Endothelial cell of umbilical vein (primary cell): ENCODE results near the gene OST4. TPM values are rescaled to one million over a fixed set of nuclear protein-coding genes. Genes with fewer than 3 reads are reported as not detected.

Source experiments
- BruUV-seq: library from RNA; stranded (reverse); fragments of 400-500 nt; replicated peaks from 2 replicates; lab custom pipeline; 2021; lab: Mats Ljungman, UMichigan
- CTCF ChIA-PET: fragments of 300-600, 350-600 bp; sonication (Branson Sonifier 250); formaldehyde crosslinking; loops from one replicate; lab custom pipeline; 2021; ENCODE audit warnings: antibody characterized with exemption, inconsistent platforms; lab: Charles Lee
- POLR2A ChIA-PET: fragments of 300-600, 350-600 bp; sonication (Branson Sonifier 250); formaldehyde crosslinking; loops from one replicate; lab custom pipeline; 2021; ENCODE audit warnings: antibody characterized with exemption, inconsistent platforms; lab: Charles Lee
- DNase-seq: peaks from one replicate; pipeline ENCODE4 v3.0.0-alpha.2; 2011; ENCODE audit warnings: low read depth, low spot score
- FAIRE-seq: peaks from 2 replicates; lab custom pipeline; 2011; peaks lifted over from hg19 to GRCh38; lab: Jason Lieb, UNC
- H2AFZ ChIP-seq: 2 replicates; pipeline ENCODE4 v1.6.0; 2012; ENCODE audit warnings: low read depth, low read length, control low read depth, inconsistent platforms
- H3K27ac ChIP-seq: 2 replicates; pipeline ENCODE4 v1.5.1; 2011; ENCODE audit warnings: low read depth, mild to moderate bottlenecking, control low read depth, low read length, moderate library complexity; ENCODE audit not compliant: insufficient read depth
- H3K27me3 ChIP-seq, 2 experiments: 2 replicates each; pipeline versions ENCODE4 v1.6.0 to v1.6.1; 2011; ENCODE audit warnings: low read length in 2 of 2, mixed read lengths in 1 of 2; ENCODE audit not compliant: control insufficient read depth in 2 of 2, insufficient read depth in 2 of 2
- H3K36me3 ChIP-seq, 2 experiments: 2 replicates in 1 of 2; 3 replicates in 1 of 2; pipeline ENCODE4 v1.5.1; 2011; ENCODE audit warnings: low read length in 2 of 2, mild to moderate bottlenecking in 1 of 2, moderate library complexity in 1 of 2; ENCODE audit not compliant: control insufficient read depth in 2 of 2, insufficient read depth in 2 of 2; ENCODE audit errors: extremely low read depth in 1 of 2
- H3K4me1 ChIP-seq: 3 replicates; pipeline ENCODE4 v1.5.1; 2011; ENCODE audit warnings: mild to moderate bottlenecking, low read length; ENCODE audit not compliant: control insufficient read depth, insufficient read depth; ENCODE audit errors: extremely low read depth
- H3K4me2 ChIP-seq: 2 replicates; pipeline ENCODE4 v1.6.1; 2011; ENCODE audit warnings: low read length, control low read depth, mixed read lengths; ENCODE audit not compliant: insufficient read depth
- H3K4me3 ChIP-seq, 3 experiments: fragments of 200-600 bp in 1 of 3; sonication (generic), shearing (Covaris generic) in 1 of 3; replicated peaks in 1 of 3; 2 replicates each; pipeline ENCODE4 v1.5.1; 2011 to 2016; ENCODE audit warnings: control low read depth in 3 of 3, low read length in 3 of 3, mild to moderate bottlenecking in 2 of 3, inconsistent platforms in 1 of 3, low read depth in 1 of 3, moderate library complexity in 1 of 3; ENCODE audit not compliant: insufficient read depth in 1 of 3
- H3K79me2 ChIP-seq: 2 replicates; pipeline ENCODE4 v1.6.0; 2012; ENCODE audit warnings: low read length, inconsistent platforms; ENCODE audit not compliant: control insufficient read depth, insufficient read depth
- H3K9ac ChIP-seq: replicated peaks from 2 replicates; pipeline ENCODE3; 2011; ENCODE audit warnings: low read length, control low read depth; ENCODE audit not compliant: insufficient read depth; ENCODE audit errors: extremely low read depth
- H3K9me1 ChIP-seq: replicated peaks from 3 replicates; pipeline ENCODE4 v1.6.0; 2011; ENCODE audit warnings: mild to moderate bottlenecking, low read length; ENCODE audit not compliant: control insufficient read depth, insufficient read depth; ENCODE audit errors: extremely low read depth
- H3K9me3 ChIP-seq: replicated peaks from 2 replicates; pipeline ENCODE4 v1.5.1; 2012; ENCODE audit warnings: low read length, inconsistent platforms; ENCODE audit not compliant: control insufficient read depth, insufficient read depth
- H4K20me1 ChIP-seq: replicated peaks from 2 replicates; pipeline ENCODE3; 2011; ENCODE audit warnings: mild to moderate bottlenecking, low read length; ENCODE audit not compliant: control insufficient read depth, insufficient read depth; ENCODE audit errors: extremely low read depth
- CTCF ChIP-seq, 2 donors: IDR thresholded peaks; 1 replicate in 1 of 2; 2 replicates in 1 of 2; pipeline ENCODE4 v1.5.1; 2011; ENCODE audit warnings: low read length in 2 of 2, mild to moderate bottlenecking in 2 of 2, moderate library complexity in 2 of 2, control low read depth in 1 of 2, inconsistent platforms in 1 of 2, low read depth in 1 of 2; ENCODE audit not compliant: insufficient read depth in 1 of 2; ENCODE audit errors: extremely low read depth in 1 of 2
- EZH2 ChIP-seq: IDR thresholded peaks from 2 replicates; pipeline ENCODE4 v1.6.1; 2012; ENCODE audit warnings: borderline replicate concordance, low read depth, mild to moderate bottlenecking, moderate library complexity, low read length, inconsistent platforms; ENCODE audit not compliant: severe bottlenecking
- FOS ChIP-seq: IDR thresholded peaks from 2 replicates; pipeline ENCODE4 v1.6.1; 2011; ENCODE audit warnings: mild to moderate bottlenecking, low read length, moderate library complexity, borderline replicate concordance; ENCODE audit not compliant: insufficient read depth
- GATA2 ChIP-seq: IDR thresholded peaks from 2 replicates; pipeline ENCODE4 v1.7.0; 2011; ENCODE audit warnings: low read depth, mild to moderate bottlenecking, moderate library complexity, mixed read lengths, low read length; ENCODE audit not compliant: insufficient read length, insufficient read depth
- JUN ChIP-seq: IDR thresholded peaks from 2 replicates; pipeline ENCODE4 v1.6.1; 2011; ENCODE audit warnings: borderline replicate concordance, low read depth; ENCODE audit not compliant: insufficient read length, insufficient read depth
- MAX ChIP-seq: IDR thresholded peaks from 2 replicates; pipeline ENCODE4 v1.6.1; 2011; ENCODE audit not compliant: insufficient read depth, insufficient read length
- MYC ChIP-seq: IDR thresholded peaks from one replicate; pipeline ENCODE4 v1.6.1; 2011; ENCODE audit warnings: mild to moderate bottlenecking, low read depth, low read length
- POLR2A ChIP-seq: IDR thresholded peaks from 2 replicates; pipeline ENCODE4 v1.6.1; 2012; ENCODE audit warnings: low read depth, mild to moderate bottlenecking, control low read depth, low read length
- POLR2AphosphoS5 ChIP-seq: IDR thresholded peaks from 2 replicates; pipeline ENCODE4 v1.6.1; 2012; ENCODE audit warnings: low read depth, mild to moderate bottlenecking, control low read depth, low read length, moderate library complexity; ENCODE audit not compliant: insufficient read depth
- dilution Hi-C: fragments of 300-500 bp; cut with MboI; formaldehyde crosslinking; loops from one replicate; pipeline ENCODE4 v1.15.0; 2019; ENCODE audit warnings: low sequenced_read_pairs; ENCODE audit not compliant: extremely low pct_ligation_motif_present
- intact Hi-C: fragments of 100-400 bp; cut with micrococcal nuclease; formaldehyde crosslinking; loops from one replicate; pipeline ENCODE4 v1.10.0; 2022
- polyA plus RNA-seq, 4 experiments: library from polyadenylated mRNA; depleted of rRNA in 3 of 4; stranded (reverse) in 3 of 4; unstranded in 1 of 4; fragments of >200 nt; gene quantifications; 2 replicates each; pipeline versions ENCODE4 v1.2.1 to v1.2.3, GENCODE V29; 2011 to 2012; ENCODE audit warnings: missing spikeins in 1 of 4
- total RNA-seq: library from RNA; stranded (reverse); gene quantifications from 2 replicates; pipeline ENCODE4 v1.2.3, GENCODE V29; 2021

OST4 gene
- total and polyA plus RNA-seq, 2 donors (not counting 3 experiments of a cell fraction or from before 2014, with no cell fraction given), result 415 to 1,189 TPM

GRCh38 chr2:27053776-27054175 lies 17.7 kb downstream of the OST4 start:
- no peaks in the 10 kb centered on the region for H3K27me3 ChIP-seq
- H2AFZ ChIP-seq, result no peak overlapping the region
- BruUV-seq, result no TSS peak
- H4K20me1 ChIP-seq, result no peaks in the 10 kb centered on the region
- no peak for TF ChIP-seq GATA2
- no peak for TF ChIP-seq MAX
- TF ChIP-seq CTCF (IDR thresholded peaks at IDR 0.05; ENCODE audit: extremely low read depth in 1 of 2, insufficient read depth in 1 of 2, low read depth in 1 of 2, low read length in 2 of 2), result no peak
- no peak for TF ChIP-seq EZH2
- TF ChIP-seq FOS, result no peak
- TF ChIP-seq JUN, result no peak
- TF ChIP-seq MYC, result no peak
- TF ChIP-seq POLR2AphosphoS5, result no peak
- TF ChIP-seq POLR2A, result no peak
- H3K79me2 ChIP-seq, result no peaks in the 10 kb centered on the region
- CTCF ChIA-PET, result interaction anchor here (0.6 to 5.9 kb wide), 2 partner anchors 32 to 92 kb away, joined by 3 to 34 read pairs; no protein-coding TSS in a partner anchor
- H3K9me3 ChIP-seq, result no peaks in the 10 kb centered on the region
- DNase-seq (no peak), FAIRE-seq (no peak)
- dilution Hi-C loops (no loop called here), intact Hi-C loops (no loop called here)
- no peak overlapping the region for H3K27ac ChIP-seq
- POLR2A ChIA-PET, result no interaction called here
- peaks cover 3 to 28% of the 10 kb centered on the region in 2 experiments for H3K36me3 ChIP-seq
- H3K4me3 ChIP-seq, result no peak overlapping the region
- no peak overlapping the region for H3K9ac ChIP-seq
- H3K4me1 ChIP-seq, result peaks cover 12% of the 10 kb centered on the region
- H3K9me1 ChIP-seq, result no peaks in the 10 kb centered on the region
- no peak overlapping the region for H3K4me2 ChIP-seq
